ENCODE results near the gene RTL5.

GRCh38 chrX:72128881-72129280, 2.8 kb downstream of the RTL5 start:
- TF ChIP-seq EZH2 (IDR thresholded peaks at IDR 0.05; ENCODE audit: borderline replicate concordance, low read depth, low read length, severe bottlenecking) (no peak), CTCF (IDR thresholded peaks at IDR 0.05; ENCODE audit: borderline replicate concordance, extremely low read depth, low read length, poor library complexity, severe bottlenecking) (peak; percentile 52)

Data from DND-41 (cell line).